Fibroblast of lung (primary cell): ENCODE measurements around the gene PPRC1.

Experiments
- EZH2 ChIP-seq: IDR thresholded peaks from 2 replicates; pipeline ENCODE4 v1.5.1; 2012; ENCODE audit warnings: low read length, control low read depth, mild to moderate bottlenecking; ENCODE audit errors: missing control alignments
- TF ChIP-seq, protein P1 (sequence below), 2 donors: IDR thresholded peaks in 1 of 2; conservative IDR thresholded peaks in 1 of 2; 1 replicate in 1 of 2; 2 replicates in 1 of 2; pipeline ENCODE4 v1.5.1; 2011 to 2012; ENCODE audit warnings: low read length in 2 of 2, control low read depth in 1 of 2, inconsistent platforms in 1 of 2, low read depth in 1 of 2, mild to moderate bottlenecking in 1 of 2

DNA sequence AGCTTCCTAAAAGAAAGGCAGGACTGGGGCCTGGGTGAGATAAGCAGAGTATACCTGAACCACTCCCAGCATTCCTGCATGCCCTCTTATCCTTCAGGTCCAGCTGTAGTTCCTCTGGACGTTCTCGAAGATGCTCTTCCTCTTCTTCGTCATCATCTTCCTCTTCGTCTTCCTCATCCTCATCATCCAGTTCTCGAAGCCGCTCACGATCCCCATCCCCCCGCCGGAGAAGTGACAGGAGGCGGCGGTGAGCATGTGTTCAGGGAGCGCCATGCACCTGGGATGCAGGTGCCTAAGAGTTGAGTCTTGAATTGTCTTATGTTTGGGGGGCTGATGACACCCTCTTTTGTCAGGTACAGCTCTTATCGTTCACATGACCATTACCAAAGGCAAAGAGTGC, 15.4 kb downstream of the PPRC1 start:
- TF ChIP-seq, protein P1, sequence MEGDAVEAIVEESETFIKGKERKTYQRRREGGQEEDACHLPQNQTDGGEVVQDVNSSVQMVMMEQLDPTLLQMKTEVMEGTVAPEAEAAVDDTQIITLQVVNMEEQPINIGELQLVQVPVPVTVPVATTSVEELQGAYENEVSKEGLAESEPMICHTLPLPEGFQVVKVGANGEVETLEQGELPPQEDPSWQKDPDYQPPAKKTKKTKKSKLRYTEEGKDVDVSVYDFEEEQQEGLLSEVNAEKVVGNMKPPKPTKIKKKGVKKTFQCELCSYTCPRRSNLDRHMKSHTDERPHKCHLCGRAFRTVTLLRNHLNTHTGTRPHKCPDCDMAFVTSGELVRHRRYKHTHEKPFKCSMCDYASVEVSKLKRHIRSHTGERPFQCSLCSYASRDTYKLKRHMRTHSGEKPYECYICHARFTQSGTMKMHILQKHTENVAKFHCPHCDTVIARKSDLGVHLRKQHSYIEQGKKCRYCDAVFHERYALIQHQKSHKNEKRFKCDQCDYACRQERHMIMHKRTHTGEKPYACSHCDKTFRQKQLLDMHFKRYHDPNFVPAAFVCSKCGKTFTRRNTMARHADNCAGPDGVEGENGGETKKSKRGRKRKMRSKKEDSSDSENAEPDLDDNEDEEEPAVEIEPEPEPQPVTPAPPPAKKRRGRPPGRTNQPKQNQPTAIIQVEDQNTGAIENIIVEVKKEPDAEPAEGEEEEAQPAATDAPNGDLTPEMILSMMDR (conservative IDR thresholded peaks at IDR 0.05 in 1 of 2, IDR thresholded peaks at IDR 0.05 in 1 of 2; ENCODE audit: low read depth in 1 of 2, low read length in 2 of 2), result no peak
- no peak for TF ChIP-seq EZH2
